ENCODE measurements around the gene DNAH9. TPM values are rescaled to one million over a fixed set of nuclear protein-coding genes. Genes with fewer than 3 reads are reported as not detected.

Gene DNAH9
- total and polyA plus RNA-seq, 2 donors (not counting 1 experiment from before 2014, with no cell fraction given) = not detected

- 100% methylated on average over 3 of the region's 6 CpGs for WGBS (ENCODE audit: insufficient coverage)
- Histone ChIP-seq H3K36me3 (replicated peaks in 1 of 2; ENCODE audit: control extremely low read depth in 1 of 2, control insufficient read depth in 1 of 2, extremely low read depth in 1 of 2, insufficient read depth in 2 of 2, low read length in 1 of 2) (no peaks in the 10 kb centered on the region), H3K9me3 (ENCODE audit: control extremely low read depth in 1 of 3, control insufficient read depth in 2 of 3, insufficient read depth in 1 of 3, low read length in 2 of 3) (no peaks in the 10 kb centered on the region), H3K79me2 (ENCODE audit: control insufficient read depth, insufficient read depth, low read length) (no peaks in the 10 kb centered on the region), H3K4me1 (ENCODE audit: control insufficient read depth in 2 of 2, insufficient read depth in 2 of 2, low read length in 2 of 2) (no peaks in the 10 kb centered on the region), H3K27ac (ENCODE audit: low read length in 2 of 2) (no peak overlapping the region), H3K4me2 (replicated peaks; ENCODE audit: low read depth, low read length, poor library complexity, severe bottlenecking) (no peak overlapping the region), H2AFZ (ENCODE audit: insufficient read depth, low read depth, low read length, poor library complexity, severe bottlenecking) (no peak overlapping the region), H3K9ac (ENCODE audit: low read length) (no peak overlapping the region), H3K27me3 (replicated peaks in 1 of 4; ENCODE audit: control extremely low read depth in 1 of 4, control insufficient read depth in 3 of 4, insufficient read depth in 4 of 4, low read length in 3 of 4) (no peaks in the 10 kb centered on the region), H3K4me3 (ENCODE audit: control extremely low read depth in 1 of 5, extremely low read depth in 1 of 5, insufficient read depth in 1 of 5, low read depth in 2 of 5, low read length in 4 of 5) (no peak overlapping the region), H4K20me1 (ENCODE audit: control insufficient read depth, insufficient read depth, low read length, poor library complexity, severe bottlenecking) (no peaks in the 10 kb centered on the region)
- Mint-ChIP-seq H3K4me3 (no peak overlapping the region), H3K9me3 (ENCODE audit: insufficient read depth) (no peaks in the 10 kb centered on the region), H3K27ac (no peak overlapping the region), H3K27me3 (no peaks in the 10 kb centered on the region), H3K4me1 (no peaks in the 10 kb centered on the region)
- CTCF ChIA-PET = no interaction called here
- intact Hi-C loops (cut with micrococcal nuclease) = no loop called here
- TF ChIP-seq CTCF (IDR thresholded peaks at IDR 0.05) (no peak), EZH2 (IDR thresholded peaks at IDR 0.05; ENCODE audit: borderline replicate concordance, insufficient read depth, low read depth, low read length, poor library complexity, severe bottlenecking) (no peak)
- ATAC-seq (ENCODE audit: low read depth) (no peak), DNase-seq (no peak)
- POLR2A ChIA-PET = no interaction called here
These were observed 206.9 kb downstream of the DNAH9 start for GRCh38 chr17:11805138-11805537.

DNA sequence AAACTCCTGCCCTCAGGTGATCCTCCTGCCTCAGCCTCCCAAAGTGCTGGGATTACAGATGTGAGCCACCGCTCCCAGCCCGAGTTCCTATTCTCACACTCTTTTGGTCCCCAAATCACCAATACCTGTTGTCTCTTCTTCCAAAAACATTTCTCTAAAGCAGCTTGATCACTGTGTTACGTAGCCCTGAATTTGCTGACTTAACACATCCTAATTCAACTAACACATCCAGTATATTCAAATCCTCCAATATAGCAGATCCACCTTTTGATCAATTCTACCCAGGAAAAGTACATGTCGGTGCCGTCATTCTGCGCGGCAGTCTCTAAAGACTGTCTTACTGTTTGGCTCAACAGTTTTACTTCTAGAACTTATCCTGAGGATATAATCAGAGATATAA, 207.7 kb downstream of the DNAH9 start:
- Histone ChIP-seq H3K9ac (ENCODE audit: low read length) (no peak overlapping the region), H3K4me1 (ENCODE audit: control insufficient read depth in 2 of 2, insufficient read depth in 2 of 2, low read length in 2 of 2) (no peaks in the 10 kb centered on the region), H3K4me2 (replicated peaks; ENCODE audit: low read depth, low read length, poor library complexity, severe bottlenecking) (no peak overlapping the region), H3K9me3 (ENCODE audit: control extremely low read depth in 1 of 3, control insufficient read depth in 2 of 3, insufficient read depth in 1 of 3, low read length in 2 of 3) (no peaks in the 10 kb centered on the region), H2AFZ (ENCODE audit: insufficient read depth, low read depth, low read length, poor library complexity, severe bottlenecking) (no peak overlapping the region), H3K79me2 (ENCODE audit: control insufficient read depth, insufficient read depth, low read length) (no peaks in the 10 kb centered on the region), H3K36me3 (replicated peaks in 1 of 2; ENCODE audit: control extremely low read depth in 1 of 2, control insufficient read depth in 1 of 2, extremely low read depth in 1 of 2, insufficient read depth in 2 of 2, low read length in 1 of 2) (no peaks in the 10 kb centered on the region), H3K27ac (ENCODE audit: low read length in 2 of 2) (no peak overlapping the region), H3K27me3 (replicated peaks in 1 of 4; ENCODE audit: control extremely low read depth in 1 of 4, control insufficient read depth in 3 of 4, insufficient read depth in 4 of 4, low read length in 3 of 4) (no peaks in the 10 kb centered on the region), H3K4me3 (ENCODE audit: control extremely low read depth in 1 of 5, extremely low read depth in 1 of 5, insufficient read depth in 1 of 5, low read depth in 2 of 5, low read length in 4 of 5) (no peak overlapping the region), H4K20me1 (ENCODE audit: control insufficient read depth, insufficient read depth, low read length, poor library complexity, severe bottlenecking) (no peaks in the 10 kb centered on the region)
- Mint-ChIP-seq H3K9me3 (ENCODE audit: insufficient read depth) (no peaks in the 10 kb centered on the region), H3K27ac (no peak overlapping the region), H3K4me1 (no peaks in the 10 kb centered on the region), H3K27me3 (no peaks in the 10 kb centered on the region), H3K4me3 (no peak overlapping the region)
- intact Hi-C loops (cut with micrococcal nuclease) = no loop called here
- TF ChIP-seq EZH2 (IDR thresholded peaks at IDR 0.05; ENCODE audit: borderline replicate concordance, insufficient read depth, low read depth, low read length, poor library complexity, severe bottlenecking) (no peak), CTCF (IDR thresholded peaks at IDR 0.05) (no peak)
- no peak for DNase-seq
- no peak for ATAC-seq (ENCODE audit: low read depth)
- WGBS (ENCODE audit: insufficient coverage) = 95% methylated on average over 3 of the region's 7 CpGs
- CTCF ChIA-PET = no interaction called here
- POLR2A ChIA-PET = no interaction called here
